Vagina (tissue), 2 donors: Measurements from ENCODE around the gene PRR5L.

Experiments used
- POLR2A ChIP-seq, 2 donors: fragments of 450-650 bp; IDR thresholded peaks; one replicate each; pipeline ENCODE4 v1.6.1; 2017; ENCODE audit warnings: antibody characterized with exemption in 2 of 2, mild to moderate bottlenecking in 2 of 2, moderate library complexity in 2 of 2
- POLR2AphosphoS5 ChIP-seq, 2 donors: sonication (generic); formaldehyde crosslinking; IDR thresholded peaks; one replicate each; pipeline ENCODE4 v1.9.0; 2017; ENCODE audit warnings: antibody characterized with exemption in 2 of 2, mild to moderate bottlenecking in 2 of 2, low read depth in 1 of 2; ENCODE audit not compliant: insufficient read depth in 1 of 2
- TF ChIP-seq, protein P1 (sequence below), 3 experiments: fragments of 450-650 bp in 2 of 3; fragments of 200-600 bp in 1 of 3; sonication (generic) in 1 of 3; IDR thresholded peaks; one replicate each; pipeline ENCODE4 v1.5.1; 2017 to 2019; ENCODE audit warnings: antibody characterized with exemption in 3 of 3, mild to moderate bottlenecking in 2 of 3, moderate library complexity in 2 of 3

DNA sequence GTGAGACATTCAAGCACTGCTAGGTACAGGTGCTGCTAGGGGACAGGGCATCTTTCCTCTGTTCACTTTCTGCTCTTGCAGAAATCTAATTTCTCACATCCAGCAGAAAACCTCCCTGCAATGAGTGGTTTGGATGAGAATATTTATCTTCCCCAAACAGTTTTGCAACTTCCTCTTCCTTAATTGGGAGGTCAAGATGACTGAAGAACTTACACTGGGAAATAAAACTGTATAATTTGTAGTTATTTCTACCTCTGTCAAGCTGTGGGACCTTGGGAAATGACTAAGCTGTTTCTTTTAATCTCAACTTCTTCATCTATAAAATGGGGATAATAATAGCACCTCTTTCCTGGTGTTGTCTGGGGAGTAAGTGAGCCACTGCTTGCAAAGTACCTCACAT, 69.8 kb downstream of the PRR5L start:
- TF ChIP-seq POLR2A (IDR thresholded peaks at IDR 0.05) (no peak), POLR2AphosphoS5 (IDR thresholded peaks at IDR 0.05; ENCODE audit: insufficient read depth in 1 of 2, low read depth in 1 of 2) (no peak)
- TF ChIP-seq, protein P1, sequence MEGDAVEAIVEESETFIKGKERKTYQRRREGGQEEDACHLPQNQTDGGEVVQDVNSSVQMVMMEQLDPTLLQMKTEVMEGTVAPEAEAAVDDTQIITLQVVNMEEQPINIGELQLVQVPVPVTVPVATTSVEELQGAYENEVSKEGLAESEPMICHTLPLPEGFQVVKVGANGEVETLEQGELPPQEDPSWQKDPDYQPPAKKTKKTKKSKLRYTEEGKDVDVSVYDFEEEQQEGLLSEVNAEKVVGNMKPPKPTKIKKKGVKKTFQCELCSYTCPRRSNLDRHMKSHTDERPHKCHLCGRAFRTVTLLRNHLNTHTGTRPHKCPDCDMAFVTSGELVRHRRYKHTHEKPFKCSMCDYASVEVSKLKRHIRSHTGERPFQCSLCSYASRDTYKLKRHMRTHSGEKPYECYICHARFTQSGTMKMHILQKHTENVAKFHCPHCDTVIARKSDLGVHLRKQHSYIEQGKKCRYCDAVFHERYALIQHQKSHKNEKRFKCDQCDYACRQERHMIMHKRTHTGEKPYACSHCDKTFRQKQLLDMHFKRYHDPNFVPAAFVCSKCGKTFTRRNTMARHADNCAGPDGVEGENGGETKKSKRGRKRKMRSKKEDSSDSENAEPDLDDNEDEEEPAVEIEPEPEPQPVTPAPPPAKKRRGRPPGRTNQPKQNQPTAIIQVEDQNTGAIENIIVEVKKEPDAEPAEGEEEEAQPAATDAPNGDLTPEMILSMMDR (IDR thresholded peaks at IDR 0.05) = no peak
